Left lung (tissue), 10 donors: ENCODE data around the gene RRP1. TPM values are rescaled to one million over a fixed set of nuclear protein-coding genes. Genes with fewer than 3 reads are reported as not detected.

Experiments
- ATAC-seq: fragments of 200-7000 bp; cut with Tn5 transposase; one replicate; pipeline ENCODE4 v1.9.1; 2020; ENCODE audit warnings: moderate library complexity
- DNase-seq, 4 donors: peaks; one replicate each; pipeline ENCODE4 v3.0.0-alpha.2; 2013 to 2020
- H3K27ac ChIP-seq, 2 donors: fragments of 200-600 bp; sonication (generic) in 1 of 2; one replicate each; pipeline versions ENCODE4 v1.5.0 to v1.8.0; 2020 to 2021
- H3K27me3 ChIP-seq, 2 donors: fragments of 200-600 bp; sonication (generic) in 1 of 2; one replicate each; pipeline versions ENCODE4 v1.5.0 to v1.8.0; 2020 to 2021
- H3K36me3 ChIP-seq, 2 donors: fragments of 200-600 bp; sonication (generic) in 1 of 2; one replicate each; pipeline versions ENCODE4 v1.5.0 to v1.8.0; 2020 to 2021
- H3K4me1 ChIP-seq, 2 donors: fragments of 200-600 bp; one replicate each; pipeline ENCODE4 v1.8.0; 2021
- H3K4me3 ChIP-seq, 2 donors: fragments of 200-600 bp; sonication (generic) in 1 of 2; one replicate each; pipeline versions ENCODE4 v1.5.0 to v1.8.0; 2020 to 2021; ENCODE audit warnings: mild to moderate bottlenecking in 1 of 2
- H3K9me3 ChIP-seq, 2 donors: fragments of 200-600 bp; sonication (generic) in 1 of 2; one replicate each; pipeline versions ENCODE4 v1.5.0 to v1.8.0; 2020 to 2021
- intact Hi-C, 2 donors: fragments of 100-400 bp; cut with DNase I; formaldehyde crosslinking; loops; one replicate each; pipeline versions ENCODE4 v1.11.2 to v1.14.2; 2022
- polyA plus RNA-seq, 6 donors: library from polyadenylated mRNA; unstranded; fragments of 120-200 nt; gene quantifications; one replicate each; pipeline ENCODE4 v1.2.1, GENCODE V29; 2013; ENCODE audit not compliant: insufficient read length in 6 of 6
- total RNA-seq, 2 donors: library from RNA; stranded (reverse); fragmentation: NEBNext Ultra II Directional; extraction: Animal tissue kit (Norgen Biotek cat#: 25700); gene quantifications; one replicate each; pipeline ENCODE4 v1.2.1, GENCODE V29; 2021
- TF ChIP-seq, protein P1 (sequence below), 2 donors: fragments of 200-600 bp; sonication (generic) in 1 of 2; IDR thresholded peaks; one replicate each; pipeline versions ENCODE4 v1.5.0 to v1.8.0; 2021; ENCODE audit warnings: antibody characterized with exemption in 2 of 2
- donor health status: DM: no; HTN: yes; CAD: no.
- donor health status: DM: no; HTN: no; CAD: no.

The RRP1 gene
- total and polyA plus RNA-seq, 8 donors: 16.1 to 28.0 (median 26.2) TPM

DNA sequence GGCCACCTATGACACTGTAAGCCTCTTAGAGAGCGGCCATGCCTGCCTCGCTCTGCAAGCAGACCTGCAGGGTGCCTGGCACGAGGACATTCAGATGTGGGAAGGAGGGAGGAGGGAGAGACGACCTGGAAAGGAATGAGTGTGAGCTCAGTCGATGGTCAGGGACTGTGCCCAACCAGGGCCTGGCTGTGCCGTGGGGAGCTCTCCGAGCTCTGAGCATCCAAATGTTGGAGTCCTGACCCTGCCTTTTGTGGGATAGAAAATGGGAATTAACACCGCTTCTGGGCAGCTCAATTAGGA, 20.6 kb upstream of the RRP1 start:
- DNase-seq: peak in 1 of 4 donors; percentile 58
- Histone ChIP-seq H3K9me3 (no peaks in the 10 kb centered on the region), H3K27ac (peak overlapping the region in 1 of 2 donors; percentile 74), H3K4me1 (peaks cover 4 to 39% of the 10 kb centered on the region in 2 donors), H3K27me3 (no peaks in the 10 kb centered on the region), H3K36me3 (peaks cover 0 to 27% of the 10 kb centered on the region in 2 donors), H3K4me3 (no peak overlapping the region)
- no peak for ATAC-seq
- TF ChIP-seq, protein P1, sequence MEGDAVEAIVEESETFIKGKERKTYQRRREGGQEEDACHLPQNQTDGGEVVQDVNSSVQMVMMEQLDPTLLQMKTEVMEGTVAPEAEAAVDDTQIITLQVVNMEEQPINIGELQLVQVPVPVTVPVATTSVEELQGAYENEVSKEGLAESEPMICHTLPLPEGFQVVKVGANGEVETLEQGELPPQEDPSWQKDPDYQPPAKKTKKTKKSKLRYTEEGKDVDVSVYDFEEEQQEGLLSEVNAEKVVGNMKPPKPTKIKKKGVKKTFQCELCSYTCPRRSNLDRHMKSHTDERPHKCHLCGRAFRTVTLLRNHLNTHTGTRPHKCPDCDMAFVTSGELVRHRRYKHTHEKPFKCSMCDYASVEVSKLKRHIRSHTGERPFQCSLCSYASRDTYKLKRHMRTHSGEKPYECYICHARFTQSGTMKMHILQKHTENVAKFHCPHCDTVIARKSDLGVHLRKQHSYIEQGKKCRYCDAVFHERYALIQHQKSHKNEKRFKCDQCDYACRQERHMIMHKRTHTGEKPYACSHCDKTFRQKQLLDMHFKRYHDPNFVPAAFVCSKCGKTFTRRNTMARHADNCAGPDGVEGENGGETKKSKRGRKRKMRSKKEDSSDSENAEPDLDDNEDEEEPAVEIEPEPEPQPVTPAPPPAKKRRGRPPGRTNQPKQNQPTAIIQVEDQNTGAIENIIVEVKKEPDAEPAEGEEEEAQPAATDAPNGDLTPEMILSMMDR (IDR thresholded peaks at IDR 0.05): no peak
- intact Hi-C loops: no loop called here

DNA sequence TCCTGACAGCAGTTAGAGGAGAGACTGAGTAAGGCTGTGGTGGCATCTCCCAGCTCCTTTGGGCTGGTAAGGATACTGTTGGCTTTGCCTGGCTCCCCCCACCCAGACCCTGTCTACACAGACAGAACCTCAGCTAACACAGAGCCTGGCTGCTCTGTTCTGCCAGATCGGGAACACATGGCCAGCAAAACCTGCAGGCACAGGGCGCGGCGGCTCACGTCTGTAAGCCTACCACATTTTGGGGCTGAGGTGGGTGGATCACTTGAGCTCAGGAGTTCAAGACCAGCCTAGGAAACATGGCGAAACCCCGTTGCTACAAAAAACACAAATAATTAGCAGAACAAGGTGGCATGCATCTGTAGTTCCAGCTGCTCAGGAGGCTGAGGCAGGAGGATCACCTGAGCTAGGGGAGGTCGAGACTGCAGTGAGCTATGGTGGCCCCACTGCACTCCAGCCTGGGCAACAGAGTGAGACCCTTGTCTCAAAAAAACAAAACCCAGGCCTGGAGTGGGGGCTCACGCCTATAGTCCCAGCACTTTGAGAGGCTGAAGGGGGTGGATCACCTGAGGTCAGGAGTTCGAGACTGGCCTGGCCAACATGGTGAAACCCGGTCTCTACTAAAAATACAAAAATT, 19.9 kb upstream of the RRP1 start:
- Histone ChIP-seq H3K27ac (no peak overlapping the region), H3K36me3 (peaks cover 0 to 28% of the 10 kb centered on the region in 2 donors), H3K9me3 (no peaks in the 10 kb centered on the region), H3K27me3 (no peaks in the 10 kb centered on the region), H3K4me3 (no peak overlapping the region), H3K4me1 (peaks cover 4 to 45% of the 10 kb centered on the region in 2 donors)
- DNase-seq: no peak
- no peak for ATAC-seq
- TF ChIP-seq, protein P1 (IDR thresholded peaks at IDR 0.05): no peak
- intact Hi-C loops: no loop called here

DNA sequence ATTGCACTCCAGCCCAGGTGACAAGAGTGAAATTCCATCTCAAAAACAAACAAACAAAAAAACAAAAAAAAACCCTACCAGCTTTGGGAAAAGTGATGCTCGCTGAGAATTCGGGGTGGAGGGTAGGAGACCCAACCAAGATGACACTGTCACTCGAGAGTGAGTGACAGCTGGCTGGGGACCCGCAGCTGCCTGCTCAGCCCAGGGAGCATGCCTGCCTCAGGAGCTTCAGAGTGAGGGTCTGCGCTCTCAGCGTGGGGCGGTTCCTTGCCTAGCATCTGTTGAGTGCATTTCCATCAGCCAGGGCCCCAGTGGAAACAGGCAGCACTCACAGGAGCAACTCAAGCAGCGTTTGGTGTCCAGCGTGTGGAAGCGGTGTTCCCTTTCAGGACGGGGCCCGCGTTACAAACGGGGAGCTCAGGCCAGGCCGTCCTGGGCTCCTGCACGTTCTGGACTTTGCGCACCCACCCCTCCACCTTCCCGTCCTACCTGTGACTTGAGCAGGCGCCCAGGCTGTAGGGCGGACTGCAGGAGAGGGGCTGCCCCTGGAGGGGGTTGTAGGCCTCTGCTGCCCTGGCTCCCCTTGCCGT, 19.2 kb upstream of the RRP1 start:
- Histone ChIP-seq H3K36me3 (peaks cover 0 to 26% of the 10 kb centered on the region in 2 donors), H3K27ac (no peak overlapping the region), H3K9me3 (no peaks in the 10 kb centered on the region), H3K4me3 (no peak overlapping the region), H3K4me1 (peaks cover 8 to 52% of the 10 kb centered on the region in 2 donors), H3K27me3 (no peaks in the 10 kb centered on the region)
- DNase-seq: peak in 1 of 4 donors; percentile 53
- no peak for ATAC-seq
- intact Hi-C loops: loop anchor here in 1 of 2 donors (10.0 kb wide), 1 partner anchor 55 kb away; the partner anchor contains the start of gene PDXK
- TF ChIP-seq, protein P1 (IDR thresholded peaks at IDR 0.05): no peak

DNA sequence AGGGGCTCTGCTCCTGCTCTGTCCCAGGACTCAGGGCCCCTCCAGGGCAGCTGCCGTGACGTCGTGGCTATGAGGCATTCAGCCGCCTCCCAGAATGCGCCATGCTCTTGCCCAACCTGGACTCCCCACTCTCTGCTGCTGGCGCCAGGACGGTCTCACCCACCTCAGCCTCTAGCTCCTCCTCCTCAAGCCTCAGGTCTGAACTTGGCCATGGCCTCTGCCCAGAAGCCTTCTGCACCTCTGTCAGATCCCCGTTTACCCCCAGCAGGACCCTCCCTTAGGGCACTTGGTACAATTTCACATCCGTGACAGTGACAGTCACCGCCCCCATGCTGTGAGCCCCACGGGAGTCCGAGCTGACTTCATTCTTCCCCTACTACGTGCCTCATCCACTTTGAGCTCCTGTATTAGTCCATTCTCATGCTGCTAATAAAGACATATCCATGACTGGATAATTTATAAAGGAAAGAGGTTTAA, 18.1 kb upstream of the RRP1 start:
- H3K4me1 ChIP-seq: peaks cover 12 to 57% of the 10 kb centered on the region in 2 donors
- TF ChIP-seq, protein P1 (IDR thresholded peaks at IDR 0.05): no peak
- no peaks in the 10 kb centered on the region for H3K27me3 ChIP-seq
- H3K4me3 ChIP-seq: no peak overlapping the region
- peaks cover 0 to 24% of the 10 kb centered on the region in 2 donors for H3K36me3 ChIP-seq
- no peak for ATAC-seq
- no peaks in the 10 kb centered on the region for H3K9me3 ChIP-seq
- peak in 1 of 4 donors; percentile 68 for DNase-seq
- intact Hi-C loops: loop anchor here in 1 of 2 donors (10.0 kb wide), 1 partner anchor 56 kb away; the partner anchor contains the start of gene PDXK
- H3K27ac ChIP-seq: peak overlapping the region in 1 of 2 donors; percentile 18

DNA sequence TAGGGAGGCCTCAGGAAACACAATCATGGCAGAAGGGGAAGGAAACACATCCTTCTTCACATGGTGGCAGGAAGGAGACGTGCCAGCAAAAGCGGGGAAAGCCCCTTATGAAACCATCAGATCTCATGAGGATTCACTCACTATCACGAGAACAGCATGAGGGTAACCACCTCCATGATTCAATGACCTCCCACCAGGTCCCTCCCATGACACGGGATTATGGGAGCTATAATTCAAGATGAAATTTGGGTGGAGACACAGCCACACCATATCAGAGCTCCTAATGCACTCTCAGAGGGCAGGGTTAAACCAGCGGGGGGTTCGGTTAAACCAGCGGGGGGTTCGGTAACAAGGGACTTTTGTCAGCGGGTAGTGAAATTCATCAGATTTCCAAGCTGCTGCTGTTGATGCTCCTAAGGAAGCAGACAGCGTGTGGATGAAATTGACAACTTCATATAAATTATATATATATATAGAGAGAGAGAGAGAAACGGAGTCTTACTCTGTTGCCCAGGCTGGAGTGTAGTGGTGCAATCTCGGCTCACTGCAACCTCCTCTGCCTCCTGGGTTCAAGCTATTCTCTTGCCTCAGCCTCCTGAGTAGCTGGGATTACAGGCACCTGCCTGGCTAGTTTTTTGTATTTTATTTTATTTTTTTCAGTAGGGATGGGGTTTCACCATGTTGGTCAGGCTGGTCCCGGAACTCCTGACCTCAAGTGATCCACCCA, 17.5 kb upstream of the RRP1 start:
- ATAC-seq (no peak), DNase-seq (no peak)
- H3K4me3 ChIP-seq: no peak overlapping the region
- intact Hi-C loops: loop anchor here in 1 of 2 donors (10.0 kb wide), 1 partner anchor 57 kb away; the partner anchor contains the start of gene PDXK
- H3K36me3 ChIP-seq: peaks cover 0 to 24% of the 10 kb centered on the region in 2 donors
- H3K4me1 ChIP-seq: peaks cover 12 to 57% of the 10 kb centered on the region in 2 donors
- no peaks in the 10 kb centered on the region for H3K9me3 ChIP-seq
- TF ChIP-seq, protein P1 (IDR thresholded peaks at IDR 0.05): no peak
- no peaks in the 10 kb centered on the region for H3K27me3 ChIP-seq
- H3K27ac ChIP-seq: peak overlapping the region in 1 of 2 donors; percentile 45
